ENCODE data around the gene TPX2.
"Not testable (repeated sequence)": the region's sequence is repeated elsewhere in the genome, so short reads cannot be mapped to it uniquely, and the experiment has no call there.

The TPX2 gene

GRCh38 chr20:31808481-31808880, 69.4 kb downstream of the TPX2 start:
- in situ Hi-C loops (cut with MboI; ENCODE audit: low sequenced_read_pairs) = no loop called here

- in situ Hi-C loops (cut with MboI; ENCODE audit: low sequenced_read_pairs) = no loop called here
Measured at GRCh38 chr20:31809661-31810060, 70.6 kb downstream of the TPX2 start.

GRCh38 chr20:31811198-31811597, 72.1 kb downstream of the TPX2 start:
- in situ Hi-C loops (cut with MboI; ENCODE audit: low sequenced_read_pairs) = no loop called here

GRCh38 chr20:31811796-31812728, 73.0 kb downstream of the TPX2 start:
- in situ Hi-C loops (cut with MboI; ENCODE audit: low sequenced_read_pairs) = no loop called here

GRCh38 chr20:31813611-31814010, 74.5 kb downstream of the TPX2 start:
- in situ Hi-C loops (cut with MboI; ENCODE audit: low sequenced_read_pairs) = no loop called here

- in situ Hi-C loops (cut with MboI; ENCODE audit: low sequenced_read_pairs) = not testable (repeated sequence)
Measured at GRCh38 chr20:31814142-31814541, 75.1 kb downstream of the TPX2 start.

GRCh38 chr20:31815408-31816188, 76.5 kb downstream of the TPX2 start:
- in situ Hi-C loops (cut with MboI; ENCODE audit: low sequenced_read_pairs) = no loop called here

GRCh38 chr20:31816221-31816620, 77.1 kb downstream of the TPX2 start:
- in situ Hi-C loops (cut with MboI; ENCODE audit: low sequenced_read_pairs) = no loop called here

GRCh38 chr20:31817461-31817860, 78.4 kb downstream of the TPX2 start:
- in situ Hi-C loops (cut with MboI; ENCODE audit: low sequenced_read_pairs) = no loop called here

GRCh38 chr20:31818376-31818908, 79.4 kb downstream of the TPX2 start:
- in situ Hi-C loops (cut with MboI; ENCODE audit: low sequenced_read_pairs) = no loop called here

- in situ Hi-C loops (cut with MboI; ENCODE audit: low sequenced_read_pairs) = no loop called here
Measured at GRCh38 chr20:31819083-31819784, 80.1 kb downstream of the TPX2 start, which contains the start of gene MYLK2. MYLK2 (plus strand) TSS chr20:31819356; CDS start chr20:31819581, 225 bp downstream.

- in situ Hi-C loops (cut with MboI; ENCODE audit: low sequenced_read_pairs) = loop anchor here (10.0 kb wide), 1 partner anchor 265 kb away; no protein-coding TSS in a partner anchor
Measured at GRCh38 chr20:31820228-31820627, 81.1 kb downstream of the TPX2 start.

GRCh38 chr20:31821427-31821826, 82.3 kb downstream of the TPX2 start:
- in situ Hi-C loops (cut with MboI; ENCODE audit: low sequenced_read_pairs) = loop anchor here (10.0 kb wide), 1 partner anchor 263 kb away; no protein-coding TSS in a partner anchor

GRCh38 chr20:31822421-31823330, 83.6 kb downstream of the TPX2 start:
- in situ Hi-C loops (cut with MboI; ENCODE audit: low sequenced_read_pairs) = loop anchor here (10.0 kb wide), 1 partner anchor 262 kb away; no protein-coding TSS in a partner anchor

- in situ Hi-C loops (cut with MboI; ENCODE audit: low sequenced_read_pairs) = loop anchor here (10.0 kb wide), 1 partner anchor 261 kb away; no protein-coding TSS in a partner anchor
Measured at GRCh38 chr20:31823360-31824124, 84.5 kb downstream of the TPX2 start.

GRCh38 chr20:31824125-31824485, 85.0 kb downstream of the TPX2 start:
- in situ Hi-C loops (cut with MboI; ENCODE audit: low sequenced_read_pairs) = loop anchor here (10.0 kb wide), 1 partner anchor 261 kb away; no protein-coding TSS in a partner anchor

- in situ Hi-C loops (cut with MboI; ENCODE audit: low sequenced_read_pairs) = loop anchor here (10.0 kb wide), 1 partner anchor 260 kb away; no protein-coding TSS in a partner anchor
Measured at GRCh38 chr20:31824554-31825313, 85.6 kb downstream of the TPX2 start.

- in situ Hi-C loops (cut with MboI; ENCODE audit: low sequenced_read_pairs) = loop anchor here (10.0 kb wide), 1 partner anchor 259 kb away; no protein-coding TSS in a partner anchor
Measured at GRCh38 chr20:31826074-31826473, 87.0 kb downstream of the TPX2 start.
